Stomach (tissue), 9 donors: ENCODE results near the gene VAMP2. TPM values are rescaled to one million over a fixed set of nuclear protein-coding genes. Genes with fewer than 3 reads are reported as not detected.

Experiments
- DNase-seq, 2 donors: peaks; one replicate each; pipeline versions ENCODE4 v3.0.0 to v3.0.0-alpha.2; 2013 to 2019
- H3K27ac ChIP-seq, 5 donors: fragments of 200-600 bp in 4 of 5; sonication (generic) in 4 of 5; one replicate each; pipeline ENCODE4 v1.5.1; 2013 to 2019; ENCODE audit warnings: mild to moderate bottlenecking in 1 of 5, moderate library complexity in 1 of 5
- H3K27me3 ChIP-seq, 3 donors: fragments of 200-600 bp; sonication (generic); one replicate each; pipeline ENCODE4 v1.5.1; 2017 to 2019; ENCODE audit warnings: mixed run types in 1 of 3
- H3K36me3 ChIP-seq, 4 donors: fragments of 200-600 bp; sonication (generic); 1 replicate in 3 of 4; 2 replicates in 1 of 4; pipeline ENCODE4 v1.5.1; 2016 to 2019
- H3K4me1 ChIP-seq, 4 donors: fragments of 200-600 bp; sonication (generic); one replicate each; pipeline ENCODE4 v1.5.1; 2016 to 2019
- H3K4me3 ChIP-seq, 4 donors: fragments of 200-600 bp; sonication (generic) in 3 of 4; one replicate each; pipeline ENCODE4 v1.5.1; 2016 to 2019; ENCODE audit warnings: mild to moderate bottlenecking in 1 of 4
- H3K9me3 ChIP-seq, 4 donors: fragments of 200-600 bp; sonication (generic); one replicate each; pipeline ENCODE4 v1.5.1; 2016 to 2019
- CTCF ChIP-seq, 7 experiments: fragments of 450-650 bp in 4 of 7; fragments of 200-600 bp in 3 of 7; sonication (generic) in 3 of 7; IDR thresholded peaks; one replicate each; pipeline ENCODE4 v1.5.1; 2016 to 2019; ENCODE audit warnings: antibody characterized with exemption in 7 of 7, control low read depth in 2 of 7, mild to moderate bottlenecking in 1 of 7
- EP300 ChIP-seq: sonication (generic); formaldehyde crosslinking; IDR thresholded peaks from one replicate; pipeline ENCODE4 v1.6.1; 2017; ENCODE audit warnings: antibody characterized with exemption
- POLR2A ChIP-seq, 4 donors: fragments of 450-650 bp; IDR thresholded peaks; one replicate each; pipeline ENCODE4 v1.6.1; 2016; ENCODE audit warnings: antibody characterized with exemption in 4 of 4, control low read depth in 2 of 4, mild to moderate bottlenecking in 1 of 4, moderate library complexity in 1 of 4
- POLR2AphosphoS5 ChIP-seq, 3 donors: sonication (generic); formaldehyde crosslinking; IDR thresholded peaks; one replicate each; pipeline ENCODE4 v1.6.1; 2016; ENCODE audit warnings: antibody characterized with exemption in 3 of 3
- WGBS, 5 donors: extraction: QIAGEN DNeasy Blood & Tissue Kit in 3 of 5; methylation state at CpG; one replicate each; pipeline versions ENCODE4 v1.1.5 to v1.1.7; 2013 to 2018; 5-methylcytosine and 5-hydroxymethylcytosine counted together
- intact Hi-C: fragments of 100-400 bp; cut with DNase I; formaldehyde crosslinking; loops from one replicate; pipeline ENCODE4 v1.15.1; 2023; ENCODE audit warnings: low total_unique reads
- polyA plus RNA-seq, 3 donors: library from polyadenylated mRNA; stranded (reverse); fragments of 200-250 nt; gene quantifications; one replicate each; pipeline ENCODE4 v1.2.3, GENCODE V29; 2013
- total RNA-seq, 5 donors: library from RNA; depleted of rRNA; stranded (reverse); fragments of >200 nt; gene quantifications; one replicate each; pipeline versions ENCODE4 v1.1.0 to v1.2.3, GENCODE V29; 2014 to 2016
- donor health status: healthy with polysubstance abuse.
- donor health status: Bipolar disorder and iron deficiency.
- donor health status: healthy.

The VAMP2 gene
- total and polyA plus RNA-seq, 8 donors = 6.7 to 104 (median 37.8) TPM

DNA sequence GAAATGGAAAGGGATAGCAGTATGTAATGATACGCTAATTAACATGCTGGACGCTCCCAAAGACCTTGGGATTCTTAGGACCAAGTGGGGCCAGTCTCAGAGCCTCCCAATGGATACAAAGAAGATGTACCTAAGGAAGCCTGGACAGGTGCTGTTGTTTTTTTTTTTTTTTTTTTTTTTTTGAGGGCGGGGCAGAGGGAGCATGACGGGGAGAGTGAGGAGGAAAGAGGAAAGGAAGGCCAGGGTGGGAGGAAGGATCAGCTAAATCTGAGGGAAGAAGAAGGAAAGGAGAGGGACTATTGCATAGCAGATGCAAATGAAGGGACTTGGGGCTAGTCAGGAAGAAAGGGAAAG lies 2.5 kb downstream of the VAMP2 start:
- Histone ChIP-seq H3K9me3 (no peaks in the 10 kb centered on the region), H3K27me3 (no peaks in the 10 kb centered on the region), H3K36me3 (peaks cover 18 to 41% (median 26%) of the 10 kb centered on the region in 4 donors), H3K27ac (peak overlapping the region; percentile 48 to 100 (median 99)), H3K4me1 (peaks cover 51 to 78% (median 64%) of the 10 kb centered on the region in 4 donors), H3K4me3 (no peak overlapping the region)
- no peak for TF ChIP-seq POLR2A (IDR thresholded peaks at IDR 0.05)
- TF ChIP-seq CTCF (IDR thresholded peaks at IDR 0.05) = no peak
- TF ChIP-seq POLR2AphosphoS5 (IDR thresholded peaks at IDR 0.05) = no peak
- no peak for TF ChIP-seq EP300
- DNase-seq = no peak
- intact Hi-C loops = no loop called here
- 50 to 62% (median 56%) methylated on average over 3 to 4 of the region's 4 CpGs for WGBS, 5 donors

DNA sequence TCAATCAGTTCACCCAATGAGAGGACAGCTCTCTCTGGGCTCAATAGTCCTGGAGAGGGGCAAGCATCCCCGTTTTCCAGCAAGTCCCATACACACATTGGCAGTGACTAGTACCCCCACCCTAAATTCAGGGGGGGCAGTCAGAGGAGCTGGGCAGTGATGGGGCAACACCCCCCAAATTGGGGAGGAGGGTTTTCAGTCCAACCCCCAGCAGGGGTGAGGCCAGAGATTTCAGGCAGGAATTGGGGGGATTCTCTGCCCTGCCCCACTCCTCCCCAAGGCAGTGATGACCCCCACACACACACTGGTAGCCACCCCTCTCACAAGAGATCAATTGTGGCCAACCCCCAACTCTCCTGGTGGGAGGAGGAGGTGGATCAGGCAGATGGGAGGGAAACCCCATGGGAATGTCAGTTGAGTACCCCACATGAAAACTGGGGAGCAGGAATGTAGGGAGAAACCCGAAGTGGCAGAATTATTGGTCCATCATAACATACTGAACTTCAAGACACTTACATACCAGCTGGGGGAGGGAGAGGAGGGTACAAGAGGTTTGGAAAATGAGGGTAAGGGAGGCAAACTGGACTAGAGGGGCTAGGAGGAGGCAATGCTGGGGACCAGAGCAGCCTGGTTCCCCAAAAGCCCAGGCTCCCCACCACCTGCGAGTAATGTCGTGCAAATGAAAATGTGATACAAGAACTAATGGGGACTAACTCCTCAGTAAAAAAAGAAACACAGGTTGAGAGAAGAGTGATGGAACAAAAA lies 3.1 kb downstream of the VAMP2 start:
- Histone ChIP-seq H3K4me1 (peaks cover 51 to 78% (median 64%) of the 10 kb centered on the region in 4 donors), H3K27ac (peak overlapping the region; percentile 19 to 100 (median 99)), H3K4me3 (peak overlapping the region in 1 of 4 donors; percentile 9), H3K36me3 (peaks cover 18 to 41% (median 26%) of the 10 kb centered on the region in 4 donors), H3K9me3 (no peaks in the 10 kb centered on the region), H3K27me3 (no peaks in the 10 kb centered on the region)
- TF ChIP-seq CTCF (IDR thresholded peaks at IDR 0.05) (no peak), POLR2AphosphoS5 (IDR thresholded peaks at IDR 0.05) (no peak), EP300 (no peak), POLR2A (IDR thresholded peaks at IDR 0.05) (no peak)
- intact Hi-C loops = no loop called here
- peak in 1 of 2 donors; percentile 20 for DNase-seq
- WGBS, 5 donors = 67 to 80% (median 70%) methylated on average over 4 of the region's 4 CpGs

- TF ChIP-seq POLR2AphosphoS5 (IDR thresholded peaks at IDR 0.05) (no peak), POLR2A (IDR thresholded peaks at IDR 0.05) (no peak), CTCF (IDR thresholded peaks at IDR 0.05) (no peak)
- intact Hi-C loops = no loop called here
Measured at GRCh38 chr17:8159032-8159400, 3.7 kb downstream of the VAMP2 start.

GRCh38 chr17:8158267-8159031 lies 4.3 kb downstream of the VAMP2 start:
- peak; percentile 96 to 97 for DNase-seq
- Histone ChIP-seq H3K27me3 (no peaks in the 10 kb centered on the region), H3K9me3 (no peaks in the 10 kb centered on the region), H3K4me1 (peaks cover 46 to 72% (median 58%) of the 10 kb centered on the region in 4 donors), H3K4me3 (no peak overlapping the region), H3K36me3 (peaks cover 19 to 41% (median 26%) of the 10 kb centered on the region in 4 donors), H3K27ac (peak overlapping the region; percentile 69 to 100 (median 99))
- TF ChIP-seq POLR2AphosphoS5 (IDR thresholded peaks at IDR 0.05) (peak; percentile 66 to 84 (median 74)), EP300 (no peak), CTCF (IDR thresholded peaks at IDR 0.05) (peak in 5 of 7 experiments; percentile 88 to 98 (median 97)), POLR2A (IDR thresholded peaks at IDR 0.05) (no peak)
- intact Hi-C loops = no loop called here
- WGBS, 5 donors = 40 to 43% (median 42%) methylated on average over 17 to 20 of the region's 20 CpGs

More at GRCh38 chr17:8159032-8159400, 3.7 kb downstream of the VAMP2 start:
- Histone ChIP-seq H3K4me3 (peak overlapping the region in 1 of 4 donors; percentile 9), H3K27ac (peak overlapping the region; percentile 19 to 100 (median 99)), H3K27me3 (no peaks in the 10 kb centered on the region), H3K9me3 (no peaks in the 10 kb centered on the region), H3K4me1 (peaks cover 46 to 74% (median 59%) of the 10 kb centered on the region in 4 donors), H3K36me3 (peaks cover 18 to 41% (median 26%) of the 10 kb centered on the region in 4 donors)
- peak in 1 of 2 donors; percentile 11 for DNase-seq
- WGBS, 5 donors = 56 to 62% (median 58%) methylated on average over 3 of the region's 3 CpGs
